Gastroesophageal sphincter (tissue), 4 donors: ENCODE measurements around the gene SLC39A5. TPM values are rescaled to one million over a fixed set of nuclear protein-coding genes. Genes with fewer than 3 reads are reported as not detected.

ENCODE experiments used
- ATAC-seq: fragments of 150-250 bp; one replicate; pipeline ENCODE4 v1.9.1; 2016; ENCODE audit warnings: mild to moderate bottlenecking, moderate library complexity
- H3K27ac ChIP-seq, 4 donors: fragments of 200-600 bp; sonication (generic) in 3 of 4; 1 replicate in 3 of 4; 2 replicates in 1 of 4; pipeline ENCODE4 v1.5.1; 2016 to 2019
- H3K27me3 ChIP-seq: fragments of 200-600 bp; sonication (generic); one replicate; pipeline ENCODE4 v1.5.1; 2019
- H3K36me3 ChIP-seq, 2 donors: fragments of 200-600 bp; sonication (generic); one replicate each; pipeline ENCODE4 v1.5.1; 2019; ENCODE audit warnings: control low read depth in 1 of 2
- H3K4me1 ChIP-seq, 3 donors: fragments of 200-600 bp; sonication (generic); 1 replicate in 2 of 3; 2 replicates in 1 of 3; pipeline ENCODE4 v1.5.1; 2016 to 2019; ENCODE audit warnings: control low read depth in 2 of 3
- H3K4me3 ChIP-seq, 2 donors: fragments of 200-600 bp; sonication (generic); one replicate each; pipeline ENCODE4 v1.5.1; 2019; ENCODE audit warnings: mild to moderate bottlenecking in 1 of 2, moderate library complexity in 1 of 2
- H3K9me3 ChIP-seq, 3 donors: fragments of 200-600 bp; sonication (generic); one replicate each; pipeline ENCODE4 v1.5.1; 2017 to 2019; ENCODE audit warnings: control low read depth in 2 of 3
- EP300 ChIP-seq: sonication (generic); formaldehyde crosslinking; IDR thresholded peaks from one replicate; pipeline ENCODE4 v1.6.1; 2017; ENCODE audit warnings: antibody characterized with exemption, mild to moderate bottlenecking
- POLR2A ChIP-seq, 2 donors: fragments of 450-650 bp; IDR thresholded peaks; one replicate each; pipeline ENCODE4 v1.6.1; 2017; ENCODE audit warnings: antibody characterized with exemption in 2 of 2, mild to moderate bottlenecking in 2 of 2, moderate library complexity in 1 of 2
- POLR2AphosphoS5 ChIP-seq: sonication (generic); formaldehyde crosslinking; IDR thresholded peaks from one replicate; pipeline ENCODE4 v1.6.1; 2017; ENCODE audit warnings: antibody characterized with exemption
- WGBS, 2 donors: methylation state at CpG; one replicate each; pipeline ENCODE4 v1.1.5; 2018; ENCODE audit warnings: low coverage in 1 of 2; 5-methylcytosine and 5-hydroxymethylcytosine counted together
- total RNA-seq, 4 donors: library from RNA; depleted of rRNA; stranded (reverse); fragments of >200 nt; gene quantifications; one replicate each; pipeline ENCODE4 v1.1.0, GENCODE V29; 2016
- TF ChIP-seq, protein P1 (sequence below), 4 experiments: fragments of 200-600 bp in 2 of 4; fragments of 450-650 bp in 2 of 4; sonication (generic) in 1 of 4; IDR thresholded peaks; one replicate each; pipeline ENCODE4 v1.5.1; 2017 to 2019; ENCODE audit warnings: antibody characterized with exemption in 4 of 4, mild to moderate bottlenecking in 2 of 4, moderate library complexity in 2 of 4

Gene SLC39A5
- total RNA-seq, 4 donors from 2014 or later, result 1.7 TPM; not detected in 3

DNA sequence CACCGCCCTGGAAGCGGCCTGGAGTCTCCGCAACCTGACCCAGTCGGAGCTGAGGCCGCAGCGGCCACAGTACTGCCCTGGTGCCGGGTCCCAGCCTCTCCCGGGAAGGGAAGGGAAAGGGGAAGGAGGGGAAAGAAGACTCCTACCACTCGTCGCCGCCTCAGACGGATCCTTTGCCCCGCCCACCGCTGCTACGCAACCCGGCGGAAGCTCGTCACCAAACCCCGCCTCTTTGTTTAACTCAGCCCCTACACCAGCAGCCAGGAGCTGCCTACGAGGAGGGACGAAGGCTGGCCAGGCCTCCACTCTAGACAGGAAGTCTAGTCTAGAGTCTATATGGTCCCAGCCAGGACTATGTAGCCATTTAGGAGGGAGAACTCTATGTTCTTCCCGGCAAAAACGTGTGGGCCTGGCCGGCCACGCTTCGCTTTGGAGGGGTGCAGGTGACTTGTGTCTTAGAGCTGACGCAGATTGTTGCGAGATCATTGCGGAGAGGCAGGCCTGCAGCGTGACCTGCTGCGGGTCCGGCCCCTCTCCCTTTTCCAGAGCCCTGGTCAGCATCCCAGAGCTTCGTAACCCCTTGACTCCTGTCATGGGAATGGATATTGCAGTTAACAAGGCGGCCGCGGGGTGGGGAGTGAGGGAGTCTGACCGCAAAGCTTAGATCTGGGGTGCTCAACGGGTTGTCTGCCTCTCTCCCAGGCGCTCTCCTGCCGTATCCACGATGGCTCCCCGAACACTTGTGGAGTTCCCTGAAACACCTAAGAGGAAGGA, 7.9 kb upstream of the SLC39A5 start, which contains the start of gene RNF41:
Gene RNF41 (minus strand): TSS at position 166 of the 774 bp plus-strand sequence. CDS start 7,875 bp downstream, outside the sequence.
- Histone ChIP-seq H3K27ac (peak within 1 kb of the TSS; percentile 93 to 99 (median 97)), H3K4me1 (peaks cover 0 to 78% (median 27%) of the 10 kb centered on the region in 3 donors), H3K27me3 (no peaks in the 10 kb centered on the region), H3K9me3 (no peaks in the 10 kb centered on the region), H3K36me3 (peaks cover 0 to 16% of the 10 kb centered on the region in 2 donors), H3K4me3 (peak within 1 kb of the TSS; percentile 77 to 93)
- TF ChIP-seq, protein P1, sequence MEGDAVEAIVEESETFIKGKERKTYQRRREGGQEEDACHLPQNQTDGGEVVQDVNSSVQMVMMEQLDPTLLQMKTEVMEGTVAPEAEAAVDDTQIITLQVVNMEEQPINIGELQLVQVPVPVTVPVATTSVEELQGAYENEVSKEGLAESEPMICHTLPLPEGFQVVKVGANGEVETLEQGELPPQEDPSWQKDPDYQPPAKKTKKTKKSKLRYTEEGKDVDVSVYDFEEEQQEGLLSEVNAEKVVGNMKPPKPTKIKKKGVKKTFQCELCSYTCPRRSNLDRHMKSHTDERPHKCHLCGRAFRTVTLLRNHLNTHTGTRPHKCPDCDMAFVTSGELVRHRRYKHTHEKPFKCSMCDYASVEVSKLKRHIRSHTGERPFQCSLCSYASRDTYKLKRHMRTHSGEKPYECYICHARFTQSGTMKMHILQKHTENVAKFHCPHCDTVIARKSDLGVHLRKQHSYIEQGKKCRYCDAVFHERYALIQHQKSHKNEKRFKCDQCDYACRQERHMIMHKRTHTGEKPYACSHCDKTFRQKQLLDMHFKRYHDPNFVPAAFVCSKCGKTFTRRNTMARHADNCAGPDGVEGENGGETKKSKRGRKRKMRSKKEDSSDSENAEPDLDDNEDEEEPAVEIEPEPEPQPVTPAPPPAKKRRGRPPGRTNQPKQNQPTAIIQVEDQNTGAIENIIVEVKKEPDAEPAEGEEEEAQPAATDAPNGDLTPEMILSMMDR (IDR thresholded peaks at IDR 0.05), result peak in 2 of 4 experiments; percentile 34 to 53
- TF ChIP-seq EP300, result no peak
- peak; percentile 95 for TF ChIP-seq POLR2AphosphoS5
- TF ChIP-seq POLR2A (IDR thresholded peaks at IDR 0.05), result peak; percentile 86 to 93
- WGBS, 2 donors, result 0 to 3% methylated on average over 11 to 15 of the region's 42 CpGs
- peak; percentile 87 for ATAC-seq

DNA sequence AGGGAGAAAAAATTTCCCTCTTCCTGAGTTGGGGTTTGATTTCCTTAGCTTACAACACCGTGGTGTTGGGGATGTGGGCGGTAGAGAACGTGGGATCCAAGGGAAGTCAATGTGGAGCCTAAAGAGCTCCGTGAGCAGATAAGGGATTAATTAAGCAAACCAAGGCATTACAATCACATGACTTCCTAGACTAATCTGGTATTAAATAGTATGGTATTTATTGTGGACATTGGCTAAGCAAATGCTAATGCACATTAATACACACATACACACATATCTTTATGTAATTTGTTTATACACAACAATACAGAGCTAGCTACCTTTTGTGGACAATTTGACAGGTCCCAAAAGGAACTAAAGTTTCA, 7.3 kb upstream of the SLC39A5 start:
- H3K4me3 ChIP-seq, result peak overlapping the region; percentile 77 to 93
- no peaks in the 10 kb centered on the region for H3K27me3 ChIP-seq
- peak overlapping the region; percentile 93 to 99 (median 97) for H3K27ac ChIP-seq
- peaks cover 0 to 16% of the 10 kb centered on the region in 2 donors for H3K36me3 ChIP-seq
- ATAC-seq, result no peak
- no peaks in the 10 kb centered on the region for H3K9me3 ChIP-seq
- TF ChIP-seq POLR2AphosphoS5 (no peak), POLR2A (IDR thresholded peaks at IDR 0.05) (no peak), EP300 (no peak)
- TF ChIP-seq, protein P1 (IDR thresholded peaks at IDR 0.05), result no peak
- 6 to 37% methylated on average over 3 of the region's 4 CpGs for WGBS, 2 donors
- H3K4me1 ChIP-seq, result peaks cover 0 to 74% (median 27%) of the 10 kb centered on the region in 3 donors

DNA sequence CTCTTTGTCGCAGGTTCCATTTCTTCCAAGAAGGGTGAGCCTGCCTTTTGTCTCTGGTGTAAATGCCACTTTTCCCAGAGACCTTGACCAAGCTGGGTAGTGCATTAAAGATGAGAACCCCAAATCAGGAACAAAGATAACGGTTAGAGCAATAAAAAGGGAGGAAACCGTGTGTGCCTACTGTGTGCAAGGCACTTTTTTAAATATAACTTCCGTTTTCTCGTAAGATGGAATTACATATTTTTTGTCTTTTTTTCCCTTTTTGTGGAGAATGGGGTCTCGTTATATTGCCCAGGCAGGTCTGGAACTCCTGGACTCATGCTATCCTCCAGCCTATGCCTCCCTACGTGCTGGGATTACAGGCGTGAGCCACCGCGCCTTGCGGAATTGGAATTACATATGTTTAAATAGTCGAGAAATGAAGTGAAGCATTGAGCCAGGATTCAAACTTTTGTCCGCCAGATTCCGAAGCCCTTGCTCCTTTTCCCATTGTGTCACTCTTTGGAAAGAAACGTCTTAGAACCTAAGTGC, 6.2 kb upstream of the SLC39A5 start:
- TF ChIP-seq EP300 (no peak), POLR2AphosphoS5 (no peak), POLR2A (IDR thresholded peaks at IDR 0.05) (no peak)
- TF ChIP-seq, protein P1 (IDR thresholded peaks at IDR 0.05), result no peak
- Histone ChIP-seq H3K9me3 (no peaks in the 10 kb centered on the region), H3K27ac (peak overlapping the region; percentile 74 to 99 (median 96)), H3K4me1 (peaks cover 0 to 63% (median 27%) of the 10 kb centered on the region in 3 donors), H3K4me3 (peak overlapping the region in 1 of 2 donors; percentile 62), H3K36me3 (peaks cover 0 to 26% of the 10 kb centered on the region in 2 donors), H3K27me3 (no peaks in the 10 kb centered on the region)
- ATAC-seq, result no peak
- 16 to 20% methylated on average over 15 of the region's 15 CpGs for WGBS, 2 donors

DNA sequence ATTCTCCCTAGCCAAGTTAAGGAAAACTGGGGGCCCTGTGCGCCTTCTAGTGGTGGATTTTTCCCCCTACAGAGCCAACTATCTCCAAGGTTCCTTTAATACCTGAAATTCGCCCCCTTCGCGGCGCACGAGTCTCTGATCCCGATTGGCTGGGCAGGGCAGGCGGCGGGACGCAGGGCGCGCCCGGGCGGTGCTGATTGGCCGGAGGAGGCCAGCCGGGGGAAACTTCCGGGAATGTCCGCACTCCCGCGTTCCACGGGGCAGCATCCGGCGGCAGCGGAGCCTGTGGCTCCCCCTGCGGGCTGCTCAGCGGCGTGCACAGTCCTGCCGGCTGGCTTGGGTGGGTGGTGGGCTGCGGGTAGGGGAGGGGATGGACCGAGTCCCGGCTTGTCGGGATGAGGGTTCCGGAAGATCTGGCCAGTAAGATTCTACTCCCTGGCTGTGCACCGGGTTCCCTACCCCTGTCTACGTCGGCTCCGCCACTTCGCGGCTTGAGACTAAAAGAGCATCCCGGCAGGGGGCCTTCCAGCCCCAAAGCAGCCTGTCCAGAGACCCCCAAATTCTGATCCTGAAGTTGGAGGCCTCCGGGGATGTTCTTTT, 5.6 kb upstream of the SLC39A5 start, which contains the start of gene NABP2:
Gene NABP2 (plus strand): TSS at position 241 of the 600 bp plus-strand sequence. CDS start 515 bp downstream, outside the sequence.
- Histone ChIP-seq H3K4me3 (peak within 1 kb of the TSS; percentile 29 to 62), H3K9me3 (no peaks in the 10 kb centered on the region), H3K36me3 (peaks cover 0 to 31% of the 10 kb centered on the region in 2 donors), H3K4me1 (peaks cover 0 to 57% (median 27%) of the 10 kb centered on the region in 3 donors), H3K27ac (peak within 1 kb of the TSS; percentile 74 to 99 (median 96)), H3K27me3 (no peaks in the 10 kb centered on the region)
- TF ChIP-seq POLR2A (IDR thresholded peaks at IDR 0.05) (peak in 1 of 2 donors; percentile 19), EP300 (no peak), POLR2AphosphoS5 (peak; percentile 65)
- TF ChIP-seq, protein P1 (IDR thresholded peaks at IDR 0.05), result peak; percentile 75 to 95 (median 92)
- ATAC-seq, result peak; percentile 86
- WGBS, 2 donors, result 0% methylated on average over 1 of the region's 41 CpGs
